Measurements from ENCODE around the gene FAM168A. TPM values are rescaled to one million over a fixed set of nuclear protein-coding genes. Genes with fewer than 3 reads are reported as not detected.

FAM168A gene
- total RNA-seq, 1 experiment from 2014 or later, result 62.8 TPM

- DNase-seq (ENCODE audit: low read depth, low spot score), result no peak
- Histone ChIP-seq H3K27ac (ENCODE audit: low read length) (no peak overlapping the region), H3K36me3 (ENCODE audit: control insufficient read depth, insufficient read depth, low read length) (no peaks in the 10 kb centered on the region), H3K4me1 (ENCODE audit: control insufficient read depth, insufficient read depth, low read length) (no peaks in the 10 kb centered on the region), H3K27me3 (ENCODE audit: control insufficient read depth, insufficient read depth, low read length) (no peaks in the 10 kb centered on the region), H3K4me3 (ENCODE audit: low read depth in 2 of 2, low read length in 2 of 2) (no peak overlapping the region), H3K9me3 (ENCODE audit: control insufficient read depth, insufficient read depth, low read depth, low read length) (no peaks in the 10 kb centered on the region)
- TF ChIP-seq POLR2AphosphoS5 (IDR thresholded peaks at IDR 0.05; ENCODE audit: low read depth, low read length) (no peak), TCF7L2 (IDR thresholded peaks at IDR 0.05; ENCODE audit: low read depth, low read length) (no peak), SIN3A (IDR thresholded peaks at IDR 0.05; ENCODE audit: borderline replicate concordance, insufficient read depth, low read depth, low read length) (no peak), REST (IDR thresholded peaks at IDR 0.05; ENCODE audit: insufficient read depth in 1 of 2, low read depth in 2 of 2, low read length in 1 of 2) (no peak), CTCF (IDR thresholded peaks at IDR 0.05) (no peak)
- CTCF ChIA-PET, result no interaction called here
- POLR2A ChIA-PET, result no interaction called here
- no TSS peak for BruUV-seq (replicated peaks)
- in situ Hi-C loops (cut with HindIII; ENCODE audit: low pct_unique_long_range_greater_than_20kb, low sequenced_read_pairs) (no loop called here), intact Hi-C loops (cut with micrococcal nuclease; ENCODE audit: unreplicated experiment) (no loop called here)
- no peak for ATAC-seq
Observed at GRCh38 chr11:73416786-73417185, 181.1 kb downstream of the FAM168A start.

- CTCF ChIA-PET, result interaction anchor here (0.5 kb wide), 1 partner anchor 182 kb away, joined by 3 read pairs; no protein-coding TSS in a partner anchor
- no peak for ATAC-seq
- TF ChIP-seq REST (IDR thresholded peaks at IDR 0.05; ENCODE audit: insufficient read depth in 1 of 2, low read depth in 2 of 2, low read length in 1 of 2) (no peak), TCF7L2 (IDR thresholded peaks at IDR 0.05; ENCODE audit: low read depth, low read length) (no peak), CTCF (IDR thresholded peaks at IDR 0.05) (no peak), POLR2AphosphoS5 (IDR thresholded peaks at IDR 0.05; ENCODE audit: low read depth, low read length) (no peak), SIN3A (IDR thresholded peaks at IDR 0.05; ENCODE audit: borderline replicate concordance, insufficient read depth, low read depth, low read length) (no peak)
Observed at GRCh38 chr11:73415854-73416615, 181.9 kb downstream of the FAM168A start.

More at GRCh38 chr11:73415854-73416615, 181.9 kb downstream of the FAM168A start:
- no peaks in the 10 kb centered on the region for H3K9me3 ChIP-seq (ENCODE audit: control insufficient read depth, insufficient read depth, low read depth, low read length)
- no peak overlapping the region for H3K4me3 ChIP-seq (ENCODE audit: low read depth in 2 of 2, low read length in 2 of 2)
- H3K27me3 ChIP-seq (ENCODE audit: control insufficient read depth, insufficient read depth, low read length), result no peaks in the 10 kb centered on the region
- intact Hi-C loops (cut with micrococcal nuclease; ENCODE audit: unreplicated experiment), result no loop called here
- H3K36me3 ChIP-seq (ENCODE audit: control insufficient read depth, insufficient read depth, low read length), result no peaks in the 10 kb centered on the region
- no peak for DNase-seq (ENCODE audit: low read depth, low spot score)
- no peak overlapping the region for H3K27ac ChIP-seq (ENCODE audit: low read length)
- H3K4me1 ChIP-seq (ENCODE audit: control insufficient read depth, insufficient read depth, low read length), result no peaks in the 10 kb centered on the region
- POLR2A ChIA-PET, result no interaction called here
- in situ Hi-C loops (cut with HindIII; ENCODE audit: low pct_unique_long_range_greater_than_20kb, low sequenced_read_pairs), result no loop called here
- TSS peak; percentile 3 for BruUV-seq (replicated peaks)
